Prostate gland (tissue), 2 donors: Measurements from ENCODE around the gene GUCY2F. TPM values are rescaled to one million over a fixed set of nuclear protein-coding genes. Genes with fewer than 3 reads are reported as not detected.

ENCODE experiments used
- DNase-seq: peaks from one replicate; pipeline ENCODE4 v3.0.0-alpha.2; 2019; ENCODE audit warnings: low spot score
- H3K27ac ChIP-seq, 2 donors: fragments of 200-600 bp; sonication (generic); 2 replicates each; pipeline ENCODE4 v1.5.1; 2017 to 2019
- H3K27me3 ChIP-seq: fragments of 200-600 bp; sonication (generic); replicated peaks from 2 replicates; pipeline ENCODE4 v1.5.1; 2019; ENCODE audit not compliant: insufficient read depth
- H3K36me3 ChIP-seq, 2 donors: fragments of 200-600 bp; sonication (generic); 1 replicate in 1 of 2; 2 replicates in 1 of 2; pipeline versions ENCODE4 v1.5.1 to v1.8.1; 2017 to 2019
- H3K4me1 ChIP-seq: fragments of 200-600 bp; sonication (generic); replicated peaks from 2 replicates; pipeline ENCODE4 v1.5.1; 2019
- H3K4me3 ChIP-seq, 2 donors: fragments of 200-600 bp; sonication (generic); 2 replicates each; pipeline ENCODE4 v1.5.1; 2017 to 2019
- H3K9me3 ChIP-seq: fragments of 200-600 bp; sonication (generic); 2 replicates; pipeline ENCODE4 v1.5.1; 2017
- POLR2A ChIP-seq: fragments of 450-650 bp; IDR thresholded peaks from one replicate; pipeline ENCODE4 v1.6.1; 2016; ENCODE audit warnings: antibody characterized with exemption, mild to moderate bottlenecking
- POLR2AphosphoS5 ChIP-seq: sonication (generic); formaldehyde crosslinking; IDR thresholded peaks from one replicate; pipeline ENCODE4 v1.6.1; 2017; ENCODE audit warnings: antibody characterized with exemption
- WGBS: methylation state at CpG from one replicate; pipeline ENCODE4 v1.1.5; 2018; 5-methylcytosine and 5-hydroxymethylcytosine counted together
- intact Hi-C: fragments of 100-400 bp; cut with DNase I; formaldehyde crosslinking; loops from one replicate; pipeline ENCODE4 v1.14.2; 2022
- total RNA-seq, 2 donors: library from RNA; depleted of rRNA; stranded (reverse); fragments of >200 nt; gene quantifications; one replicate each; pipeline ENCODE4 v1.1.0, GENCODE V29; 2016
- TF ChIP-seq, protein P1 (sequence below), 4 experiments: fragments of 200-600 bp in 2 of 4; fragments of 450-650 bp in 2 of 4; sonication (generic) in 2 of 4; IDR thresholded peaks; 1 replicate in 3 of 4; 2 replicates in 1 of 4; pipeline ENCODE4 v1.5.1; 2016 to 2019; ENCODE audit warnings: antibody characterized with exemption in 4 of 4, mild to moderate bottlenecking in 2 of 4, moderate library complexity in 2 of 4

GUCY2F gene
- total RNA-seq, 2 donors from 2014 or later: not detected

GRCh38 chrX:109344678-109345077 is 137.2 kb downstream of the GUCY2F start:
- H3K27me3 ChIP-seq: no peaks in the 10 kb centered on the region
- no peak overlapping the region for H3K4me3 ChIP-seq
- DNase-seq: no peak
- H3K36me3 ChIP-seq: no peaks in the 10 kb centered on the region
- 53% methylated on average over 3 of the region's 3 CpGs for WGBS
- intact Hi-C loops: no loop called here
- H3K9me3 ChIP-seq: no peaks in the 10 kb centered on the region
- no peak overlapping the region for H3K27ac ChIP-seq
- TF ChIP-seq, protein P1, sequence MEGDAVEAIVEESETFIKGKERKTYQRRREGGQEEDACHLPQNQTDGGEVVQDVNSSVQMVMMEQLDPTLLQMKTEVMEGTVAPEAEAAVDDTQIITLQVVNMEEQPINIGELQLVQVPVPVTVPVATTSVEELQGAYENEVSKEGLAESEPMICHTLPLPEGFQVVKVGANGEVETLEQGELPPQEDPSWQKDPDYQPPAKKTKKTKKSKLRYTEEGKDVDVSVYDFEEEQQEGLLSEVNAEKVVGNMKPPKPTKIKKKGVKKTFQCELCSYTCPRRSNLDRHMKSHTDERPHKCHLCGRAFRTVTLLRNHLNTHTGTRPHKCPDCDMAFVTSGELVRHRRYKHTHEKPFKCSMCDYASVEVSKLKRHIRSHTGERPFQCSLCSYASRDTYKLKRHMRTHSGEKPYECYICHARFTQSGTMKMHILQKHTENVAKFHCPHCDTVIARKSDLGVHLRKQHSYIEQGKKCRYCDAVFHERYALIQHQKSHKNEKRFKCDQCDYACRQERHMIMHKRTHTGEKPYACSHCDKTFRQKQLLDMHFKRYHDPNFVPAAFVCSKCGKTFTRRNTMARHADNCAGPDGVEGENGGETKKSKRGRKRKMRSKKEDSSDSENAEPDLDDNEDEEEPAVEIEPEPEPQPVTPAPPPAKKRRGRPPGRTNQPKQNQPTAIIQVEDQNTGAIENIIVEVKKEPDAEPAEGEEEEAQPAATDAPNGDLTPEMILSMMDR (IDR thresholded peaks at IDR 0.05): no peak
- TF ChIP-seq POLR2A (no peak), POLR2AphosphoS5 (no peak)
- no peaks in the 10 kb centered on the region for H3K4me1 ChIP-seq

GRCh38 chrX:109344101-109344500 is 137.8 kb downstream of the GUCY2F start:
- Histone ChIP-seq H3K9me3 (no peaks in the 10 kb centered on the region), H3K4me3 (no peak overlapping the region), H3K27ac (no peak overlapping the region), H3K4me1 (no peaks in the 10 kb centered on the region), H3K36me3 (no peaks in the 10 kb centered on the region), H3K27me3 (no peaks in the 10 kb centered on the region)
- no peak for DNase-seq
- intact Hi-C loops: no loop called here
- WGBS: 90% methylated on average over 1 of the region's 1 CpG
- TF ChIP-seq POLR2A: no peak
- TF ChIP-seq, protein P1 (IDR thresholded peaks at IDR 0.05): no peak
- no peak for TF ChIP-seq POLR2AphosphoS5

GRCh38 chrX:109343671-109344070 is 138.2 kb downstream of the GUCY2F start:
- intact Hi-C loops: no loop called here
- no peak for DNase-seq
- H3K27ac ChIP-seq: no peak overlapping the region
- no peaks in the 10 kb centered on the region for H3K9me3 ChIP-seq
- H3K27me3 ChIP-seq: no peaks in the 10 kb centered on the region
- H3K4me1 ChIP-seq: no peaks in the 10 kb centered on the region
- WGBS: 54% methylated on average over 2 of the region's 2 CpGs
- no peak overlapping the region for H3K4me3 ChIP-seq
- no peak for TF ChIP-seq POLR2A
- no peaks in the 10 kb centered on the region for H3K36me3 ChIP-seq

- Histone ChIP-seq H3K4me3 (no peak overlapping the region), H3K27ac (no peak overlapping the region), H3K36me3 (no peaks in the 10 kb centered on the region), H3K27me3 (no peaks in the 10 kb centered on the region), H3K9me3 (no peaks in the 10 kb centered on the region), H3K4me1 (no peaks in the 10 kb centered on the region)
- intact Hi-C loops: no loop called here
- no peak for DNase-seq
- 95% methylated on average over 1 of the region's 1 CpG for WGBS
- TF ChIP-seq POLR2AphosphoS5 (no peak), POLR2A (no peak)
- TF ChIP-seq, protein P1 (IDR thresholded peaks at IDR 0.05): no peak
Observed at GRCh38 chrX:109336141-109336540, 145.7 kb downstream of the GUCY2F start.

GRCh38 chrX:109327251-109327650 is 154.6 kb downstream of the GUCY2F start:
- intact Hi-C loops: no loop called here
- WGBS: 60% methylated on average over 1 of the region's 1 CpG
- Histone ChIP-seq H3K4me3 (no peak overlapping the region), H3K27me3 (no peaks in the 10 kb centered on the region), H3K27ac (no peak overlapping the region), H3K4me1 (no peaks in the 10 kb centered on the region), H3K36me3 (no peaks in the 10 kb centered on the region), H3K9me3 (no peaks in the 10 kb centered on the region)
- TF ChIP-seq POLR2A: no peak
- TF ChIP-seq, protein P1 (IDR thresholded peaks at IDR 0.05): no peak
- no peak for TF ChIP-seq POLR2AphosphoS5
- DNase-seq: no peak

Other genes starting within 250 kb of the GUCY2F start
- gene NXT2, start 54.8 kb upstream of the GUCY2F start, total RNA-seq: 10 to 100 TPM; 11.0 to 55.2 TPM
- not detected for gene KCNE5, start 143.1 kb upstream of the GUCY2F start, total RNA-seq